SKM-1 (cell line): Measurements from ENCODE around the gene NAPA.

Source experiments
- DNase-seq: peaks from one replicate; lab custom pipeline; 2025; ENCODE audit not compliant: unreplicated experiment; lab: John Stamatoyannopoulos, UW

NAPA gene

GRCh38 chr19:47523473-47523872 is 8.6 kb upstream of the NAPA start:
- DNase-seq = no peak

GRCh38 chr19:47521473-47522180 is 6.8 kb upstream of the NAPA start:
- no peak for DNase-seq

- DNase-seq = no peak
Measured at GRCh38 chr19:47520839-47521238, 6.0 kb upstream of the NAPA start.

- DNase-seq = no peak
Measured at GRCh38 chr19:47520343-47520806, 5.5 kb upstream of the NAPA start.

- no peak for DNase-seq
Measured at GRCh38 chr19:47518854-47519253, 4.0 kb upstream of the NAPA start.

GRCh38 chr19:47518139-47518538 is 3.3 kb upstream of the NAPA start:
- no peak for DNase-seq

GRCh38 chr19:47514151-47514868 is 553 bp downstream of the NAPA start:
- no peak for DNase-seq

- DNase-seq = no peak
Measured at GRCh38 chr19:47512948-47513319, 1.9 kb downstream of the NAPA start.

- no peak for DNase-seq
Measured at GRCh38 chr19:47512183-47512947, 2.5 kb downstream of the NAPA start.

GRCh38 chr19:47511681-47512080 is 3.2 kb downstream of the NAPA start:
- no peak for DNase-seq

- no peak for DNase-seq
Measured at GRCh38 chr19:47511128-47511517, 3.7 kb downstream of the NAPA start.

- no peak for DNase-seq
Measured at GRCh38 chr19:47510516-47511127, 4.2 kb downstream of the NAPA start.

GRCh38 chr19:47509973-47510372 is 4.9 kb downstream of the NAPA start:
- DNase-seq = no peak

- DNase-seq = no peak
Measured at GRCh38 chr19:47509170-47509847, 5.6 kb downstream of the NAPA start.

GRCh38 chr19:47508721-47509120 is 6.1 kb downstream of the NAPA start:
- DNase-seq = no peak

GRCh38 chr19:47507924-47508553 is 6.8 kb downstream of the NAPA start:
- DNase-seq = no peak

- no peak for DNase-seq
Measured at GRCh38 chr19:47507012-47507411, 7.9 kb downstream of the NAPA start.

GRCh38 chr19:47506459-47506858 is 8.4 kb downstream of the NAPA start:
- DNase-seq = no peak

- no peak for DNase-seq
Measured at GRCh38 chr19:47505506-47505905, 9.4 kb downstream of the NAPA start.

- no peak for DNase-seq
Measured at GRCh38 chr19:47503826-47504150, 11.1 kb downstream of the NAPA start.
